ENCODE data around the gene AIMP1. TPM values are rescaled to one million over a fixed set of nuclear protein-coding genes. Genes with fewer than 3 reads are reported as not detected.

The AIMP1 gene
- total RNA-seq, 1 experiment from 2014 or later = 60.4 TPM

DNA sequence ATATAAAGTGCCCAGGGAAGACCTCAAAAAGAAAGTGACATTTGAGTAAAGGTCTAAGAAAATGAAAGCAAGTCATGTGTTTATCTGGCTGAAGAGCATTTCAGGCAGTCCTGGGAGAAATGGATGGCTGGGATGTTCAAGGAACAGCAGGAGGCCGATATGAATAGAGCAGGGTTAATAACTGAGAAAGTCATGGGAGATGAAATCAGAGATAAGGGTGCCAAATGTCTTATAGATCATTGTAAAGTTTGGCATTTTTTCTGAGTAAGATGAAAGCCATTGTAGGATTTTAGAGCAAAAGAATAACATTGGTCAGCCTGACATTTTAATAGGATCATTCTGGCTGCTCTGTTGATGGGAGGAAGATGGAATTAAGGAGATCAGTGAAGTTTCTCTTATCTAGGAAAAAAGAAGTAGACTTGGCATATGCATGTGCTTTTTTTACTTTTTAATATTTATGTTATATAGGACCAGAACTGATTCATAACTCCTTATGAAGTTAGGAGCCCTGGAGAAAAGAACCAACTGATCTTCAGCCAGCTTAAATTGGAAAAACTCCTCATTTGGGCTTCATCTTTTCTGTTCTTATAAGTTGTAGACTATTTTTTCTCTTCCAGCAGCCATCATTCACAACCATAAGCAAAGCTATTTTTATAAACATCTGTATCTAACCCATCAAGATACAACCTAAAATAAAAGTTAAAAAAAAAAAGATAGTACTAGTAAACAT is 18.6 kb downstream of the AIMP1 start:
- no TSS peak for BruUV-seq (replicated peaks)
- TF ChIP-seq, protein P1, sequence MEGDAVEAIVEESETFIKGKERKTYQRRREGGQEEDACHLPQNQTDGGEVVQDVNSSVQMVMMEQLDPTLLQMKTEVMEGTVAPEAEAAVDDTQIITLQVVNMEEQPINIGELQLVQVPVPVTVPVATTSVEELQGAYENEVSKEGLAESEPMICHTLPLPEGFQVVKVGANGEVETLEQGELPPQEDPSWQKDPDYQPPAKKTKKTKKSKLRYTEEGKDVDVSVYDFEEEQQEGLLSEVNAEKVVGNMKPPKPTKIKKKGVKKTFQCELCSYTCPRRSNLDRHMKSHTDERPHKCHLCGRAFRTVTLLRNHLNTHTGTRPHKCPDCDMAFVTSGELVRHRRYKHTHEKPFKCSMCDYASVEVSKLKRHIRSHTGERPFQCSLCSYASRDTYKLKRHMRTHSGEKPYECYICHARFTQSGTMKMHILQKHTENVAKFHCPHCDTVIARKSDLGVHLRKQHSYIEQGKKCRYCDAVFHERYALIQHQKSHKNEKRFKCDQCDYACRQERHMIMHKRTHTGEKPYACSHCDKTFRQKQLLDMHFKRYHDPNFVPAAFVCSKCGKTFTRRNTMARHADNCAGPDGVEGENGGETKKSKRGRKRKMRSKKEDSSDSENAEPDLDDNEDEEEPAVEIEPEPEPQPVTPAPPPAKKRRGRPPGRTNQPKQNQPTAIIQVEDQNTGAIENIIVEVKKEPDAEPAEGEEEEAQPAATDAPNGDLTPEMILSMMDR (IDR thresholded peaks at IDR 0.05; ENCODE audit: unreplicated experiment) = no peak

DNA sequence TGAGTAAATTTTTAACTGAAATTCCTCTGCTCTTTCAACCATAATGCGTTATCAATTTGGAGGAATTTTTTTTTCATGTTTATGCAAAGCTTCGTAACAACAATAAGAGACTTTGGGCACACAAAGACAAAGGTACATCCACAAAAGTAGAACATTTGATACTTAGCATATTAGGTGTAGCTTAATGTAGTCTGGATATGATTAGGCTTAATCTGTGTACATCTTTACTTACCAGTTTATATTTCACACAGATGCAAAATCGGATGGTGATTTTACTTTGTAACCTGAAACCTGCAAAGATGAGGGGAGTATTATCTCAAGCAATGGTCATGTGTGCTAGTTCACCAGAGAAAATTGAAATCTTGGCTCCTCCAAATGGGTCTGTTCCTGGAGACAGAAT is 20.3 kb downstream of the AIMP1 start:
- peaks cover 25% of the 10 kb centered on the region for H3K36me3 Mint-ChIP-seq (ENCODE audit: insufficient read depth, unreplicated experiment)
- DNase-seq = no peak
- BruUV-seq (replicated peaks) = no TSS peak
- TF ChIP-seq, protein P1 (IDR thresholded peaks at IDR 0.05; ENCODE audit: unreplicated experiment) = no peak
- CTCF ChIA-PET = no interaction called here
- no peaks in the 10 kb centered on the region for H3K27me3 Mint-ChIP-seq (ENCODE audit: unreplicated experiment)
- intact Hi-C loops (cut with micrococcal nuclease; ENCODE audit: unreplicated experiment) = no loop called here
- H3K4me1 Mint-ChIP-seq (ENCODE audit: low read depth, unreplicated experiment) = no peaks in the 10 kb centered on the region
- H3K9me3 Mint-ChIP-seq (ENCODE audit: low read depth, unreplicated experiment) = peaks cover 3% of the 10 kb centered on the region
- no peak overlapping the region for H3K4me3 Mint-ChIP-seq (ENCODE audit: low read depth, unreplicated experiment)
- no peak overlapping the region for H3K27ac Mint-ChIP-seq (ENCODE audit: unreplicated experiment)

More for the DNA sequence above, 18.6 kb downstream of the AIMP1 start:
- Mint-ChIP-seq H3K4me3 (ENCODE audit: low read depth, unreplicated experiment) (no peak overlapping the region), H3K4me1 (ENCODE audit: low read depth, unreplicated experiment) (no peaks in the 10 kb centered on the region), H3K27ac (ENCODE audit: unreplicated experiment) (no peak overlapping the region), H3K9me3 (ENCODE audit: low read depth, unreplicated experiment) (no peaks in the 10 kb centered on the region), H3K27me3 (ENCODE audit: unreplicated experiment) (no peaks in the 10 kb centered on the region), H3K36me3 (ENCODE audit: insufficient read depth, unreplicated experiment) (peaks cover 30% of the 10 kb centered on the region)
- CTCF ChIA-PET = no interaction called here
- no peak for DNase-seq
- intact Hi-C loops (cut with micrococcal nuclease; ENCODE audit: unreplicated experiment) = no loop called here

DNA sequence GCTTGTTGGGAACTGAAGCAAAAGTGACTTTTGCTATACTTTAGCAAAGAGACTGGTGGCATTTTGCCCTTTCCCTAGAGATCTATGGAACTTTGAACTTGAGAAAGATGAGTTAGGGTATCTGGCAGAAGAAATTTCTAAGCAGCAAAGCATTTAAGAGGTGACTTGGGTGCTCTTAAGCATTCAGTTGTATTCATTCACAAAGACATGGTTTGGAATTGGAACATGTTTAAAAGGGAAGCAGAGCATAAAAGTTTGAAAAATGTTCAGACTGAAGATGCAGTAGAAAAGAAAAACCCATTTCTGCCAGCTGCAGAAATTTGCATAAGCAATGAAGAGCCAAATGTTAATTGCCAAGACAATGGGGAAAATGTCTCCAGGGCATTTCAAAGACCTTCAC is 21.6 kb downstream of the AIMP1 start:
- Mint-ChIP-seq H3K27ac (ENCODE audit: unreplicated experiment) (no peak overlapping the region), H3K9me3 (ENCODE audit: low read depth, unreplicated experiment) (peaks cover 3% of the 10 kb centered on the region), H3K4me3 (ENCODE audit: low read depth, unreplicated experiment) (no peak overlapping the region), H3K4me1 (ENCODE audit: low read depth, unreplicated experiment) (no peaks in the 10 kb centered on the region), H3K27me3 (ENCODE audit: unreplicated experiment) (no peaks in the 10 kb centered on the region), H3K36me3 (ENCODE audit: insufficient read depth, unreplicated experiment) (peaks cover 23% of the 10 kb centered on the region)
- no peak for DNase-seq
- TF ChIP-seq, protein P1 (IDR thresholded peaks at IDR 0.05; ENCODE audit: unreplicated experiment) = no peak
- BruUV-seq (replicated peaks) = no TSS peak
- CTCF ChIA-PET = no interaction called here
- intact Hi-C loops (cut with micrococcal nuclease; ENCODE audit: unreplicated experiment) = no loop called here

DNA sequence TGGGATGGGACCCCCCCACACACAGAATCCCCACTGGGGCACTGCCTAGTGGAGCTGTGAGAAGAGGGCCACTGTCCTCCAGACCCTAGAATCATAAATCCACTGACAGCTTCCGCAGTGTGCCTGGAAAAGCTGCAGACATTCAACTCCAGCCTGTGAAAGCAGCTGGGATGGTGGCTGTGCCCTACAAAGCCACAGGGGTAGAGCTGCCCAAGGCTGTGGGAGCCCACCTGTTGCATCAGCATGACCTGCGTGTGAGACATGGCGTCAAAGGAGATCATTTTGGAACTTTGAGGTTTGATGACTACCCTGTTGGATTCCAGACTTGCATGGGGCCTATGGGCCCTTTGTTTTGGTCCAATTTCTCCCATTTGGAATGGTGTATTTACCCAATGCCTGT is 22.3 kb downstream of the AIMP1 start:
- CTCF ChIA-PET = no interaction called here
- Mint-ChIP-seq H3K36me3 (ENCODE audit: insufficient read depth, unreplicated experiment) (peaks cover 23% of the 10 kb centered on the region), H3K4me3 (ENCODE audit: low read depth, unreplicated experiment) (no peak overlapping the region), H3K27ac (ENCODE audit: unreplicated experiment) (no peak overlapping the region), H3K9me3 (ENCODE audit: low read depth, unreplicated experiment) (peaks cover 3% of the 10 kb centered on the region), H3K27me3 (ENCODE audit: unreplicated experiment) (no peaks in the 10 kb centered on the region), H3K4me1 (ENCODE audit: low read depth, unreplicated experiment) (peaks cover under 1% of the 10 kb centered on the region)
- TF ChIP-seq, protein P1 (IDR thresholded peaks at IDR 0.05; ENCODE audit: unreplicated experiment) = no peak
- BruUV-seq (replicated peaks) = no TSS peak
- intact Hi-C loops (cut with micrococcal nuclease; ENCODE audit: unreplicated experiment) = no loop called here
- DNase-seq = no peak

All from Calu3 (cell line).